NCI-H2029 (cell line): ENCODE measurements around the gene CCDC68.

ENCODE experiments used
- DNase-seq: peaks from one replicate; lab custom pipeline; 2025; lab: John Stamatoyannopoulos, UW

Gene CCDC68

DNA sequence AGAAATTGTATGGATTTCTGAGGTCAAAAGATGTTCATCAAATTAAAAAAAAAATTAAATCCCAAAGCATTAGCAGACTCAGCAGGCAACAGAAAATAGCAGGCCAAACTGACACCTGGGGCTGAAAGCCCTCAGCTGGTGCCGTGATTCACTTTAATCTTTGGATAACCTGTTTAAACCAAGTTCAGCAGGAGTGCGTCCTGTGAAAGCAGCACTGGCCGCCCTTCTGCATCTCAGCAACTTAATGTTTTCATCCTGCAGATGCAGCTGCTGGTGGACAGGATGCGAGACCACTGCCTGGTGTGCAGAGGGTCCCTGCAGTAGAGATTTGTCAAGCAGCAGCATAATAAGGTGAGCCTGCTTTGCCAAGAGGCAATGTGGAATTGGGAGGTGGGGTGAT lies 41.2 kb downstream of the CCDC68 start:
- no peak for DNase-seq

DNA sequence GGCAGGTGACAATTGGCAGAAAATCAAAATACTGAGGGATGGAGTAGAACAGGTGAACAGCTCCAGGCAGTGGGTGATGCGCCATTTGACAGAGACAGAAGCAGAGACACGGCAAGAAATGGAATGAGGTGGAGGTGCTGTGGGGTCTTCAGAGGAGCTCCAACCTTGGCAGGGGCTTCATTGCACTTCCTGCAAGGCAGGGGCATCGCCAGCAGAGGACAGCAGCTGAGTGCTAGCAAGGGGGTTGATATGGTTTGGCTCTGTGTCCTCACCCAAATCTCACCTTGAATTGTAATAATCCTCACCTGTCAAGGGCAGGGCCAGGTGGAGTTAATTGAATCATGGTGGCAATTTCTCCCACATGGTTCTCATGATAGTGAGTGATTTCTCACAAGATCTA lies 42.8 kb downstream of the CCDC68 start:
- no peak for DNase-seq

DNA sequence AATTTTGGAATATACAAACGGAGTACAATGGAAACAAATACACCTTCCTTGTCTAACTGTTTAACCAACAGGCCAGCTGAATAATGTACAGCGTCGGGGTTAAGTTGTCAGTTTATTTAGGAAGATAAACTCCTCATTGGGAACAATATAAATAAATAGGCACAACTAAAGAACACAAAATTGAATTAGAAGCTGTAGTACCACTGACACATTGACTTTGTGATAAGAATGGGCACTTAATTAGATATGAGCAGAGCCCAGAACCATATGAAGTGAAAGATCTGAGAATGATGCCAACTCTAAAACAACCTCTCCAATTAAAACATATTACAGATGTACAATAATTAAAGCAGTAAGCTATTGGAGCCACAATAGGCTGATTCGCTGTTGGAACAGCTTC lies 44.4 kb downstream of the CCDC68 start:
- DNase-seq, result no peak

DNA sequence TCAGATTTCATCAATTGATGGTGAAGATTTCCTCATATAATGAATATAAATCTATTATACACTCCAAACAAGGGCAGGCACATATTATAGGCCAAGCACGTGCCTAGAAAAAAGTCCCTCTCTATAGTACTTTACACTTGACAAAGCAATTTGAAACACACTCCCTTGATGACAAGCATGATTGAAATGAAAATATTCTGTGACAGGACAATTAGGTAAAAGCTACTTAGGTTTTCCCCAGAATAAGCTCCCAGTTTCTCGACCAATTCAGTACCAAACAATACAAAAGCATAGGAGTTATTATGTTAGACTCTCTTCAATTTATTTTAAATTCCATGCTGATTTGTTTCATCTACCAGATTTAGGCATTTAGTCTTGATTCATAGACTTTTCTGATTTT lies 47.7 kb downstream of the CCDC68 start:
- no peak for DNase-seq

DNA sequence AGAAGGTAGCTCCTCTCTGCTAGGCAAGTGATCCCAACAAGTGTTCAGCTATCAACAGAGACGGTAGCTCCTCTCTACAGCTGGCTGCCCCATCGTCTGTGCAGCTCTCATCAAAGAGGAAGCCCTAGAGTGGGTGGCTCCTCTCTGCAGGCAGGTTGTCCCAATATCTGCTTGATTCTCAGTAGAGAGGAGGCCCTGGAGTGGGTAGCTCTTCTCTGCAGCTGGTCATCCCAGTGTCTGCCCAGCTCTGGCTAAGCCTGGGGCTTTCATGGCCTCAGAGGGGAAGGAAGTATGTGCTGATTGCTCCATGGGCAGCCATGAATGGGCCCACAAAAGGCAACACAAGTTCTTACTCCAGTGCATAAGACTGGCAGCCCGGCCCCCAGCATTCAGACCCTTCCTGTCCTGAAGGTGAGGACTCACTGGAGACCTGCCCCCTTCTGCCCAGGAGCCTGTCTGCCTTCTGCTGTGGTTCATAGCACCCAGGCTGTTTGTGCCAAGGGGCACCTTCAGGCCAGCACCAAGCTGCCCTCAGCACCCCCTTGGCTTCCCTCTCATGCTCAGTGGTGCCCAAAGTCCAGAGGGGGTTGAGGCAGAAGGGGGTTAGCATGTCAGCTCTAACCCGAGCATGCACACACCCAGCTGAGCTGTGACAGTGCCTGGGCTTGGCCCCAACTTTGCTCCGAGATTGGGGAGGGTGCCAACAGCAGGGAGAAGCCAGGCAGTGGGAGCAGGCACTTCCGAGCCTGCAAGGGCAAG lies 48.9 kb downstream of the CCDC68 start:
- DNase-seq, result no peak

DNA sequence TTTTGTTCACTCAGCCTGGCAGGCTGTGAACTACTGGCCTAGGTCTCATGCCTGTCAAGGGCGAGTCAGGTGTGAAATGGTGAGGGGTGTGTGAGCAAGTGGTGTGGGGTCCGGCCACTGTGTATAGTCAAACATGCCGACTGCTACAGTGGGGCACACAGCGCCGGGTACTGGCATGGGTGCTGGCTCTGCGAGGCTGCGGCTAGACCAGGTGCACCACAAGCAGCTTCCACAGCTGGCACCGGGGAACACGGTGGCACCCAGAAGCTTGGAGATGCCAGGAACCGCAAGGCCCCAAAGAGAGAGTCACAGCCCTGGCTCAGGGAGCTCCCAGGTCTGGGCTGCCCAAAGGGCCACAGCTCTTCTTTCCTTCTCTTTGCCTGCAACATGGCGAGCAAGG lies 49.7 kb downstream of the CCDC68 start:
- DNase-seq, result no peak

DNA sequence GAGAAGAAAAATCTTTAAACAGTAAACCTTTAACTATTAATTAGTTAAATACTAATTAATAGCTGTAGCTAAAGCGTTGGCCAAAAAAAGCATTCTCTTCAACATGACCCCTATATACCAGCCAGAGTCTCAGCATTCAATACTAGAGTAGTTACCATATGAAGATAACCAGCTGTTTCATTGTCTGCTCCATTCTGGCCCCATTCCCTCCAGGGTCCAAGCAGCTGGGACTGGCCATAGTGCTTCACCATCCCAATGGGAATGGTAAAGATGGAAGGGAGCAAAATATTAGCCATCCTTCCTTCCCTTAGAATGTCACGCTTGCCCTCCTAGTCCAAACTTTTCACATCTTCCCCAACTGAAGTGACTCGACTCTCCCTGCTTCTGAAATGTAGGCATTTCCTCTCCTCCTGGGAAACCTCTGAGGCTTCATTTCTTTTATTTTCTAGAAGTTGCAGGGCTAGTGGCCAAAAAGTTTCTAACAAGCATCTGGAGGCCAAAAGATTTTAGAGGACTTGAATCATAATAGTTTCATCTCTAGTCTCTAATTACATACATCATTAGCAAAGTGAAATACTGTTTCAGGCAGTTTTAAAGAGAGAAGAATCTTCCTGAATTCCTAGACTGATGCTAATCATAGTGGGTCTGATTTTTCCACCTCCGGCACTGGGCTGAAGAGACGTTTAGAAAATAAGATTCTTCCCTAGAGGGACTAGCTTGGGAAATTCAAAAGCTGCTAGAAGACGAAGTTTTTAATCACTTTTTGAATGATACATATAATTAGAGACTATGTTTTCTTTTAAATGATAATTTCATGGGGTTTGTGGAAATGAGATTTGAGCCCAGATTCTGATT lies 52.7 kb downstream of the CCDC68 start:
- DNase-seq, result no peak

DNA sequence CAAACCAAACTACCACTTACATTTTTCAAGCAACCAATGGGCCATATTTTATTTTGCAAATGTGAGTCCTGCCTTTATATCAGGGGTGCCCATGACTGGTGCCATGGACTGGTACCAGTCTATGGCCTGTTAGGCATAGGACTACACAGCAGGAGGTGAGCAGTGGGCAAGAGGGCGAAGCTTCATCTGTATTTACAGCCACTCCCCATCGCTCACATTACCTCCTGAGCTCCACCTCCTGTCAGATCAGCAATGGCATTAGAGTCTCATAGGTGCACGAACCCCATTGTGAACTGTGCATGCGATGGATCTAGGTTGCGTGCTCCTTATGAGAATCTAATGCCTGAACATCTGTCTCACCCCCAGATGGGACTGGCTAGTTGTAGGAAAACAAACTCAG lies 53.6 kb downstream of the CCDC68 start:
- no peak for DNase-seq

DNA sequence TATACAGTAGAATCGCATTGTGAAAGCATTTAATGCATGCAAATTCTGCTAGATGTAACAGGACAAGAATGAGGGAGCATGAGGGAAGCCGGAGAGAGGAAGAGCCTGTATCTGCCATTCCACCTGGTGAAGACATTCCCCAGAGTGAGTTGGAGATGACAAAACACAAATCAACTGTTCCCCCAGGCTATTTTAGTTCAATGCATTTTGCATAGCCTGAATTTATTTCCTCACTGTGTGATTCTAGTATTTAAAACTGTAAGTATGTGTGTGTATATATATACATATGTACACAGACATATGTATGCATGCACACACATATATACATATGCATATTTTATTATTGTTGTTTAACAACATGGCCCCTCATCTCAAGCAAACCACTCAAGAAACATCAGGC lies 54.7 kb downstream of the CCDC68 start:
- no peak for DNase-seq

DNA sequence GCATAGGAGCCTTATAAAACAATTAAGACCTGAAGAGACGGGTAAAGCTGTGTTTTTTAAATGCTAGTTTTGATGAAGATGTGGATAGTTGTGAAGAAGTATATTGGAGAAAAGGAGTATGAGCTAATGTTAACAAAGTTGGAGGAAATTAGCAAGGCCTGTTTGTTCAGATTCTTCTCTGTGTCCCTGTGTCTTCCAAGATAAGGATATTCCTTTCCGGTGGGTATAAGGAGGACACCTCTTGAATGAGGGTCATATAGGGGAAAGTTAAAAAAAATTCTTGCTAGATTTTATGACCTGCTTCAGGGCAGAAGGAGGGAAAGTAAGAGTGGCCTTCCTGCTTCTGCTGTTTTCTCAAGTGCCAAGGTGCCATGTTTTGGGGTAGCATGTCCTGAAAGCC lies 59.0 kb downstream of the CCDC68 start:
- no peak for DNase-seq

DNA sequence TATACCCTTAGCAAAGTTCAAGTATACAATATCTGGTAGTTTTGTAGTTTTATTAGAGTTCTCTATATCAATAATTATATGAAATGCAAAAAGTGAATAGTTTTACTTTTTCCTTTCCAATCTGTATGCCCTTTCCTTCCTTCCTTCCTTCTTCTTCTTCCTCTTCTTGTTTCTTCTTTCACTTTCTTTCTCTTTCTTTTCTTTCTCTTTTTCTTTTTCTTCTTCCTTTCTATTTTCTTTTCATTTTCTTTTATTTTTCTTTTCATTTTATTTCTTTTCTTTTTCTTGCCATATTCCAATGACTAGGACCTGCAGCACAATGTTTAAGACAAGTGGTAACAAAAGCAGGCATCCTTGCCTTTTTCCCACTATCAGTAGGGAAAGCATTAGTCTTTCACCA lies 59.8 kb downstream of the CCDC68 start:
- no peak for DNase-seq

DNA sequence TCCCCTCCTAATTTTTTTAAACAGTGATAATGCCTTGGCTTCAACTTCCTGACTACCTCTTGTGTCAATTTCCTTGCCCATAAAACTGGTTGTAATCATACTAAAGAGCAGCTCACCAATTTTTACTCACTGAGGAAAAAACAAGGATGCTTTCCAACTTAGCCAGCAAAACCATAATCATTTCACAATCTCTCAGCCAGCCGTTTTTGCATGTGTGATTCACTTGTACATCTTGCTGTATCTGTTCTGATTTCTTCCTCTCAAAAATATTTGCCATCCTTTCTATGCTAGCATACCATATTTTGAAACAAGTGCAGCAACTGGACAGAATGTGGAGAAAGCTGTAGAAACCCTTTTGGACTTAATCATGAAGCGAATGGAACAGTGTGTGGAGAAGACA lies 70.3 kb downstream of the CCDC68 start:
- DNase-seq, result no peak

DNA sequence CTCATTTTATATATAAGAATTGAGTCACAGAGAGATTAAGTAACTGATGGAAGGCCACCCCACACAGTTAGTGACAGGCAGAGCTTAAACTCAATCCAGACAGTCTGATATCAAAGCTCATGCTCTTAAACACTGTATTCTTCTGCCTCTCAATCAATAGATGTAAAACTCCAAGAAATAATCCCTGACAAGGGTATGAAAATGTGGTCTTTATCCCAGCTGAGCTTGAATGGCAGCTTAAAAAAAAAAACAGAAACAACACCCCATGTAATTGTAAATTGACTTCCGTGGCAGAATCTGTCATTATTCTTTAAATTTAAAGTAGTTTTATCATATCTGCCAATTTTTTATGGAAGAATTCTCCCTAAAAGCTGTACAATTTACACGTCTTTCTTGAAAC lies 70.9 kb downstream of the CCDC68 start:
- no peak for DNase-seq

DNA sequence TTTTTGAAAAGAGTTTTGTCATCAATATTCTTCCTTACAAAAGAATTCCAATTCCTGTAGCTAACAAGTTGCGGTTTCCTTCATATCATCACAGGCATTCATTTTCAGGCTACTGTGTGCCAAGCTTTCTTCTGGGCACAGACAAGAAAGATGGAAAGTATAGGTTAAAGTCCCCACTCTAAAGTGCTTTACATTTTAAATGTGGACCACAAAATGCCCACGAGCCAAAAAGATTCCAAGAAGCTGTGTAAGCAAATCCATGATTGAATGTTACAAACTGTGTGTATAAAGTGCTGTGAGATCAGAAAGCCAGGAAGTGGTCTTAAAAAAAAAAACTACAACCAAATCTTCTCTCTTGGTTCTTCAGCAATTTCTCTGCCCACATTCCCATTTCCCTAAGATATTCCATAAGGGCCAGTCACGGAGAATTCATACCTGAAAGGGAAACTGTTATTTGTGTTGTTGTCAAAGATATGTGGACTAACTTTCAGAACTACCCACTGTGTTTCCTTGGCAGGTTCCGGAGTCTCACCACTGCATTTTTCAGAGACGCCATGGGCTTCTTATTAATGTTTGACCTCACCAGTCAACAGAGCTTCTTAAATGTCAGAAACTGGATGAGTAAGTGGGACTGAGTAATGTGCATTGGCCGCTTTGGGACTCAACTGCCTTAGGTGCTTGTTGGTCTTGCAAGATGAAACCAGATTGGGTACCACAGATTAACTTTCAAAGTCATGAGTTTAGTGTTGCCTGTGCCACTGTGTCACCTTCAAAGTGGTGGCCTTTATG lies 75.3 kb downstream of the CCDC68 start:
- no peak for DNase-seq

DNA sequence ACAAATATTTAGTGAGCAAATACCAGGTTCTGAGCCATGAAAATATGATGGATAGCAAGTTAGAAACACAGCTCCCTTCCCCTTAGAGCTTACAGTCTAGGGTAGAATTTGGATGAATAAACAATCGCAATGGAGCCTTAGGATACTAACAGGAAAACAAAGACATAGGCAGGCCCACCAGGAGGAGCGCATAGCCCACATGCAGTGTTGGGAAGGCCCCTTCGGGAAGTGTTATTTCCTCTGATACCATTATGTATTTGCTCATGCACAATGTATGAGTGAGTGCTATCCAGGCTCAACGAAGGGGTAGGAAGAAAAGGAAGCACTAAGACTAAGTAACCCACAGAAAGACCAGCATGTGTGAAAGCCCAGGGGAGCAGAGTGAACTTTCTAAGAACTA lies 76.9 kb downstream of the CCDC68 start:
- DNase-seq, result no peak

DNA sequence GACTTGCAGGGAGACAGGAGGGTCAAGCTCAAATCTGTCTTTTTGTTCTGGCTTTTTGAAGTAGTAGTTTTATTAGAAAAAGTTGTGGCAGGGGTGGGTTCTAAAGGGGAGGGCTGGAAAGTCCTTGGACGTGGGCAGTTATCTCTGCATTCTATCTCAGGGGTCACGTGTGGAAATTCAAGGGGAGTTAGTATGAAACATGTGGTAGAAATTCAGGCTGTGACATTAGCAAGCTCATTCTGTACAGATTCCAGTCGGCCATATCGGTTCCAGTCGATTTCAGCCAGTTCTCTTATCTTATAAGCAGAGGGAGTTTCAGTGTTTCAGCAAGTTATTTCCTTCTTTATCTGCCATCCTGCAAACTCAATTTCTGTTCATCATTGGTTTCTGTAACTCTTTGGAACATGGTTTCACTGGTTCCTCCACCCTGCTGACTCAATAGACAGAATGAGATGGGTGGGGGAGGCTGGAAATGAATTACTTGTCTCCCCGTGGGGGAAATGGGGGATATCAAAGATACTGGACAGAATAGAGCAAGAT lies 78.0 kb downstream of the CCDC68 start:
- DNase-seq, result no peak

DNA sequence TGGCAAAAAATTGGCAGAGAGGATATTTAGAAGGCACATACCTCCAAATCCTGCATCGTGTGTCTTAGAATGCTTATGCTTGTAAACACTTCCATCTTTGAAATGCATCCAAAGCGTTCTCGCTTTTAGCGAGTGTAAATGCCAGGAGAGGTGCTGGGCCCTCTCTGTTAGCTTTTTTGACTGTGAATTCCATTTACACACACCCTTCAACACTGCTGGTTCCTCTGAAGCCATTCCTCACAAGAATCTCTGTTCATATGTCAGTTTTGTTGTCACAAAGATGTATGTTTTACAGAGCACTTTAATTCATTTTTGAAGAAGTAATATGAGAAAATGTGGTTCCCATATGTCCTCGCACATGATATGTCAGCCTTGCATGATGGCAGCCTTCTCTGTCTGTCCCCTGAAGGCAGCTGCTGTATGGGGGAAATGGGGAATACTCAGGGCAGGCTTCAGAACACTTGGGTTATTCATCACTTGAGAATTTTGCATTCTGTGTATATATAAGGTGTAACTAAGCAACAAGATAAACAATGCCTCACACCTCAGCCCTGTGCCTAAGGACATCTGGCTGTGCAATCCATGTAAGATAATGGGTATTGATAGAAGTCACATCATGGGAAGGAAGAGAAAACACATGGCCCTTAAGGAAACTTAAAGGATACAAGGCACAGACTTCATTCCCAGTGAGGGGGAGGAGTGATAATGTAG lies 78.7 kb downstream of the CCDC68 start:
- DNase-seq, result no peak

DNA sequence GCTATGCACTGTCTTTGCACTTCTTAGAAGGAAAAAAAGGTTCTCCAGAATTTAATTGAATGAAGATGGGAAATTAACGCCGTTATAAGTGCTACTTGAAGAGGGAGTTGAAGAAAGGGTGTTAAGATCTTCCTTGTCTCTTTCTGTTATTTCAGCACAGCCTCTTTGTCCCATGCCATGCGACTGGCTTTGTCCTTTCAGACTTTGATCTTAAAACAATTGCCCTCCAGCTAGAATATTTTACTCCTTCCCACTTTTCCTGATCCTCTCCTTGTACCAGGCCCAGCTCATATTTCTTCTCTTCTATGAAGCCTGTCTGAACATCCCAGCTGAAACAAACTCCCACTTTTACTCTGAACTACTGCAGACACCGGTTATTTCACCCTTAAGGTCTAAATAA lies 79.6 kb downstream of the CCDC68 start:
- DNase-seq, result no peak

DNA sequence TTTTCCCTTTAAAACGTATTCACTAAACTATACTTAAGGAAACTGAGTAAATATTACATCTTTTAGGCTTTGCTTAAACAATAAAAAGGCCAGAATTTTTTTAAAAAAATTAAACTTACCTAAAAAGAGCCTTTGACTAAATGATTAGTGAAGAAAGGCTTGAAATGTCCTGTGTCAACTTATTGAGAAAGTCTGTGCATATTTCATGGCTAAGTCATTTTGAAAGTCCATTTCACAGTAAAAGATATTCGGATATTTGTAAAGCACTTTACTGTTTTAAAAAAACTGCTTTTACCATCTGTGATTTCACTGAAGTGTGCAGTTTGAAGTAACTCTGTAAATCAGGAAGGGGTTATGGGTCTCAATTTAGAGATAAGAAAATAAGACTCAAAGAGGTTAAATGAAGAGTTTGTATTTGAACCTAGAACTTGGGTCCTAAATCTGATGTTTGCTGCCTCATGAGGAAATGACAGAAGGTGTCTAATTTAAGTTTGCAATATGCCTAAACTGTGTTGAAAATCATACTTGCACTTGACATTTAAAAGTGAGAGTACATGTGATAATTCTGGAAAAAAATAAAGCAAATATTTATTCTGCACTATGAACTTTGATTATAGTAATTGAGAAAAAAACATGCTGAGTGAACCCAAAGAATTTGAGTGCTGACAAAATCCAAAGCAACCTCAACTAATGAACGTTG lies 80.5 kb downstream of the CCDC68 start:
- DNase-seq, result no peak

DNA sequence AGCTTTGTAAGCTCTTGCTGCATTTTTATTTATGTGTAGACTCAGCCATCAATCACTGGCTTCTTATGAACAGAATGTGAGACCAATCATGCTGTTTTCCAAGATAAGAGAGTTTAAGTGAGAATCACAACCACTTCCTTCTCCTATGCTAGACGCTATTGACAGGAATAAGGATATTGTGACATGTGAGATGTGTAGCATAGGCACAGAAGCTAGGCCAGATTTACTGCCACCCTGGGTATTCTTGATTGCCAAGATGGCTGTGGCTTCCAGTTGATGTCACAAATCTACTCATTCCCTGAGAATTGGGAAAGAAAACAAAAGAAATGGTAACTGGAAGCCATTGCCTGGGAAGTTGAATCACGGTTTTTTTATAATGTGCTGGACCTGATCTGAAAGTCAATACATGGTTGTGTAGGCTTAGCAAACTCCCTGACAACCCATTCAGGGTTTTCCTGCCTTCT lies 81.1 kb downstream of the CCDC68 start:
- no peak for DNase-seq

DNA sequence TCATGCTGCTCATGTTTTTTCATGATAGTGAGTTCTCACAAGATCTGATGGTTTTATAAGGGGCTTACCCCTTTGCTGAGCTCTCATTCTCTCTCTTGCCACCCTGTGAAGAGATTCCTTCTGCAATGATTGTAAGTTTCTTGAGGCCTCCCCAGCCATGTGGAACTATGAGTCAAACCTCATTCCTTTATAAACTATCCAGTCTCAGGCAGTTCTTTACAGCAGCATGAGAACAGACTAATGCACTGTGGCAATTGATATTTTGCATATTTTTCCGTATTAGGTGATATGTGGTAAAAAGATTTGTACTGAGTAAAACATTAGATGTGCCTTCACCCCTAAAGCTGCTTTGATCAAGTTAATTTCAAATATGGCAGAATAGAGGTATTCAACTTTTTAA lies 82.2 kb downstream of the CCDC68 start:
- DNase-seq, result no peak
